GM21619 (cell line): Measurements from ENCODE around the gene FRMD4A.
"Not testable (repeated sequence)": the region's sequence is repeated elsewhere in the genome, so short reads cannot be mapped to it uniquely, and the experiment has no call there.

Experiments used
- ATAC-seq: cut with Tn5 transposase; IDR thresholded peaks from one replicate; pipeline ENCODE4 v1.9.1; 2021; ENCODE audit not compliant: unreplicated experiment

FRMD4A gene

GRCh38 chr10:13960603-13961002 is 370.1 kb downstream of the FRMD4A start:
- no peak for ATAC-seq

- no peak for ATAC-seq
Measured at GRCh38 chr10:13959443-13960359, 371.0 kb downstream of the FRMD4A start.

- no peak for ATAC-seq
Measured at GRCh38 chr10:13957856-13958255, 372.9 kb downstream of the FRMD4A start.

GRCh38 chr10:13956826-13957225 is 373.9 kb downstream of the FRMD4A start:
- ATAC-seq = no peak

- no peak for ATAC-seq
Measured at GRCh38 chr10:13955409-13956068, 375.2 kb downstream of the FRMD4A start.

- ATAC-seq = not testable (repeated sequence)
Measured at GRCh38 chr10:13954195-13954594, 376.5 kb downstream of the FRMD4A start.

GRCh38 chr10:13953371-13953770 is 377.4 kb downstream of the FRMD4A start:
- ATAC-seq = no peak

- no peak for ATAC-seq
Measured at GRCh38 chr10:13950543-13950939, 380.2 kb downstream of the FRMD4A start.

- ATAC-seq = no peak
Measured at GRCh38 chr10:13949844-13950542, 380.7 kb downstream of the FRMD4A start.

GRCh38 chr10:13946209-13946460 is 384.6 kb downstream of the FRMD4A start:
- ATAC-seq = no peak

GRCh38 chr10:13945390-13946208 is 385.1 kb downstream of the FRMD4A start:
- no peak for ATAC-seq

- no peak for ATAC-seq
Measured at GRCh38 chr10:13944823-13945222, 385.9 kb downstream of the FRMD4A start.

- ATAC-seq = no peak
Measured at GRCh38 chr10:13943735-13944398, 386.9 kb downstream of the FRMD4A start.

- ATAC-seq = no peak
Measured at GRCh38 chr10:13942035-13942434, 388.7 kb downstream of the FRMD4A start.

GRCh38 chr10:13939391-13939790 is 391.3 kb downstream of the FRMD4A start:
- no peak for ATAC-seq

GRCh38 chr10:13938950-13939349 is 391.8 kb downstream of the FRMD4A start:
- no peak for ATAC-seq

GRCh38 chr10:13936826-13937225 is 393.9 kb downstream of the FRMD4A start:
- ATAC-seq = no peak

GRCh38 chr10:13930120-13930519 is 400.6 kb downstream of the FRMD4A start:
- no peak for ATAC-seq

- no peak for ATAC-seq
Measured at GRCh38 chr10:13928451-13928850, 402.3 kb downstream of the FRMD4A start.

- no peak for ATAC-seq
Measured at GRCh38 chr10:13925971-13926780, 404.5 kb downstream of the FRMD4A start.
